Nephron (organoid): ENCODE results near the gene TPRG1L.
A peak's percentile ranks its signal among the peaks of the same experiment; 100 is the strongest.
"Not testable (repeated sequence)": the region's sequence is repeated elsewhere in the genome, so short reads cannot be mapped to it uniquely, and the experiment has no call there.

Source experiments
- H3K27ac Mint-ChIP-seq, 3 experiments: 2 replicates each; pipeline ENCODE4 v1.8.0; 2020; ENCODE audit warnings: mixed read lengths in 3 of 3, mild to moderate bottlenecking in 2 of 3, moderate library complexity in 1 of 3
- H3K27me3 Mint-ChIP-seq: 2 replicates; pipeline ENCODE4 v1.8.0; 2021; ENCODE audit warnings: low read depth, mild to moderate bottlenecking, moderate library complexity, mixed read lengths
- H3K36me3 Mint-ChIP-seq: 2 replicates; pipeline ENCODE4 v1.8.0; 2020; ENCODE audit warnings: low read depth, mixed read lengths
- H3K4me1 Mint-ChIP-seq: 2 replicates; pipeline ENCODE4 v1.8.0; 2020; ENCODE audit warnings: mixed read lengths
- H3K4me3 Mint-ChIP-seq, 3 experiments: 2 replicates each; pipeline ENCODE4 v1.8.0; 2020; ENCODE audit warnings: mild to moderate bottlenecking in 3 of 3, mixed read lengths in 3 of 3, moderate library complexity in 2 of 3
- H3K9me3 Mint-ChIP-seq: 2 replicates; pipeline ENCODE4 v1.8.0; 2020; ENCODE audit warnings: mixed read lengths
- CTCF ChIP-seq, 3 experiments: fragments of 200-600 bp; sonication (generic); IDR thresholded peaks; one replicate each; pipeline ENCODE4 v1.5.0; 2021; ENCODE audit warnings: antibody characterized with exemption in 3 of 3; ENCODE audit not compliant: unreplicated experiment in 3 of 3

Gene TPRG1L

DNA sequence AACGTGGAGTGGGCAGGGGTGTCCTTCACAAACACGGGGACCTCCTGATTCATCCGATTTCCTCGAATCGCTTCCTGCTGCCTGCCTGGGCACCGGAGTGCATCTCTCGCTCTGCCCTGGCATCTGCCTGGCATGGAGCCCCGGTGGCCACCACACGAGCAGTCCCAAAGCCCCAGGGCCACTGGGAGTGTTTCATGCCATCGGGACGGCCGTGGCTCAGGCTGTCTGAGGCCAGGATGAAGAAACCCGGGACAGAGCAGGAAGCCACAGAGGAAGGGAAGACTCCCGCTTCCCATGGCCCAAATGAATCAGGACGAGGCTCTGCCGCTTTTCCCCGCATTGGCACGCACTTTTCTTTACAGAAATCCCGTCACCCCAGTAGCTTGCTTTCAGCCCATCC, 45.9 kb upstream of the TPRG1L start:
- peak overlapping the region in 1 of 3 experiments; percentile 45 for H3K27ac Mint-ChIP-seq
- H3K36me3 Mint-ChIP-seq, result no peaks in the 10 kb centered on the region
- no peaks in the 10 kb centered on the region for H3K9me3 Mint-ChIP-seq
- H3K4me3 Mint-ChIP-seq, result no peak overlapping the region
- no peak for TF ChIP-seq CTCF (IDR thresholded peaks at IDR 0.05; ENCODE audit: unreplicated experiment in 3 of 3)
- H3K27me3 Mint-ChIP-seq, result peaks cover 10% of the 10 kb centered on the region
- H3K4me1 Mint-ChIP-seq, result peaks cover 18% of the 10 kb centered on the region

GRCh38 chr1:3579626-3580025, 45.2 kb upstream of the TPRG1L start:
- peaks cover 10% of the 10 kb centered on the region for H3K27me3 Mint-ChIP-seq
- no peak for TF ChIP-seq CTCF (IDR thresholded peaks at IDR 0.05; ENCODE audit: unreplicated experiment in 3 of 3)
- no peak overlapping the region for H3K4me3 Mint-ChIP-seq
- peaks cover 18% of the 10 kb centered on the region for H3K4me1 Mint-ChIP-seq
- no peaks in the 10 kb centered on the region for H3K36me3 Mint-ChIP-seq
- no peak overlapping the region for H3K27ac Mint-ChIP-seq
- H3K9me3 Mint-ChIP-seq, result no peaks in the 10 kb centered on the region

DNA sequence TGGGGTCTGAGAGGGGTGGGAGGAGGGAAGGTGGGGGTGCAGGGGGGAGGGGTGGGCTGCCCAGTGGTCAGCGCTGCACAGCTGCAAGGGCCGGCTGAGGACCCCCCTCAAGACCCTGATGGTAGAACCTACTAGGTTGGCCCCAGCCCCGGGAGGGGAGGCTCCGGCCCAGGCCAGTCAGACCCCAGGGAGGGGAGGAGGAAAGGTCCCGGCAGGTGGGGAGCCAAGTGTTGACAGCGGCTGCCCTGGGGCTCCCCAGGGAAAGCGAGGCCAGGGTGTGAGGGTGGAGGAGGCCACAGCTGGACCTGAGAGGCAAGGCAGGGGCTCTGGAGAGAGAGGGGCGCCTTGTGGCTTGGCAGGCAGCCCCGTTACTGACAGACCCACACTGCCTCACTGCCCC, 44.6 kb upstream of the TPRG1L start:
- Mint-ChIP-seq H3K27me3 (peaks cover 10% of the 10 kb centered on the region), H3K4me3 (no peak overlapping the region), H3K4me1 (peaks cover 18% of the 10 kb centered on the region), H3K36me3 (no peaks in the 10 kb centered on the region), H3K9me3 (no peaks in the 10 kb centered on the region), H3K27ac (no peak overlapping the region)
- TF ChIP-seq CTCF (IDR thresholded peaks at IDR 0.05; ENCODE audit: unreplicated experiment in 3 of 3), result no peak

- TF ChIP-seq CTCF (IDR thresholded peaks at IDR 0.05; ENCODE audit: unreplicated experiment in 3 of 3), result no peak
- H3K27me3 Mint-ChIP-seq, result peaks cover 10% of the 10 kb centered on the region
- no peak overlapping the region for H3K4me3 Mint-ChIP-seq
- peaks cover 14% of the 10 kb centered on the region for H3K4me1 Mint-ChIP-seq
- H3K9me3 Mint-ChIP-seq, result no peaks in the 10 kb centered on the region
- H3K36me3 Mint-ChIP-seq, result no peaks in the 10 kb centered on the region
- H3K27ac Mint-ChIP-seq, result no peak overlapping the region
Observed at GRCh38 chr1:3581296-3582036, 43.3 kb upstream of the TPRG1L start.

- H3K4me1 Mint-ChIP-seq, result peaks cover 12% of the 10 kb centered on the region
- H3K27me3 Mint-ChIP-seq, result not testable (repeated sequence)
Observed at GRCh38 chr1:3583751-3584150, 41.1 kb upstream of the TPRG1L start.

GRCh38 chr1:3584915-3585314, 39.9 kb upstream of the TPRG1L start:
- H3K36me3 Mint-ChIP-seq, result no peaks in the 10 kb centered on the region
- H3K4me3 Mint-ChIP-seq, result no peak overlapping the region
- no peak overlapping the region for H3K27ac Mint-ChIP-seq
- TF ChIP-seq CTCF (IDR thresholded peaks at IDR 0.05; ENCODE audit: unreplicated experiment in 3 of 3), result no peak
- peaks cover 12% of the 10 kb centered on the region for H3K4me1 Mint-ChIP-seq
- peaks cover 10% of the 10 kb centered on the region for H3K27me3 Mint-ChIP-seq
- no peaks in the 10 kb centered on the region for H3K9me3 Mint-ChIP-seq

More at GRCh38 chr1:3583751-3584150, 41.1 kb upstream of the TPRG1L start:
- not testable (repeated sequence) for H3K4me3 Mint-ChIP-seq, H3K27ac Mint-ChIP-seq, H3K9me3 Mint-ChIP-seq, H3K36me3 Mint-ChIP-seq

- H3K4me3 Mint-ChIP-seq, H3K27ac Mint-ChIP-seq, H3K36me3 Mint-ChIP-seq, H3K9me3 Mint-ChIP-seq: not testable (repeated sequence)
- H3K4me1 Mint-ChIP-seq, result peaks cover 15% of the 10 kb centered on the region
- peaks cover 12% of the 10 kb centered on the region for H3K27me3 Mint-ChIP-seq
Observed at GRCh38 chr1:3585353-3585868, 39.4 kb upstream of the TPRG1L start.
